ENCODE data around the gene NPLOC4.
A peak's percentile ranks its signal among the peaks of the same experiment; 100 is the strongest.

Gene NPLOC4

DNA sequence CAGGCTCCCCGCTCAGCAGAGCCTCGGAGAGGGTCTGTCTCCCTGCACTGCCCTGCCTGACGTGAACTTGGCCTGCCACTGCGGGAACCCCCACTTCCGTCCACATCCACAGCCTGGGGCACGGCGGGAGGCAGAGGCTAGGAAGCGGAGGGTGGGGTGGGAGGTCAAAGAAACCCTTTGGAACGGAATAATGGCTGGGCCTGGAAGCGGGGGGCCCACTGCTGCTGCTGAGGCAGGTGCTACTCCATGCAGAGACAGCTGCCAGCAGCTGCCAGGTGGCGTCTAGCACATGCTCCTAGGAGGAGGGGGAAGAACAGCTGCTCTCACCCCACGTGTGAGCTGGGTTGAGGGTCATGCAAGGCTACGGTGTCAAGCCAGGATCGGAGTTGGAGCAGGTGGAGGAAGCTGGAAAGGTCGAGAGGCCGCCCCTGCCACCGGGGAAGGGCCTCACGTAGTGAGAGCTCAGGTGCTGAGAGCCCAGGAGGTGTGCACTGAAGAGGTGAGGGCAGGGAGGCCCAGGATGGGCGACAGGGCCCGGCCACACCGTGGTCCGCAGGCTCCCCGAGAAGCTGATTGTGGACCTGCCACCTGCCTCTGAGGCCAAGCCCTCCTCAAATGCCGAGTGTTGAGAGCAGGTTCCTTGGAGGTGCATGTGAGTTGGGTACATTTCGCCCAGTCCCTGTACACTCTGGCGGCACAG is 98.9 kb downstream of the NPLOC4 start:
- no peak overlapping the region for H3K27ac ChIP-seq (ENCODE audit: low read depth, low read length)
- H3K9ac ChIP-seq (ENCODE audit: low read length), result no peak overlapping the region
- no peaks in the 10 kb centered on the region for H3K36me3 ChIP-seq (ENCODE audit: low read length)
- H3K79me2 ChIP-seq (ENCODE audit: insufficient read depth, low read length), result no peaks in the 10 kb centered on the region
- no peaks in the 10 kb centered on the region for H3K27me3 ChIP-seq (ENCODE audit: low read length)
- no peaks in the 10 kb centered on the region; the same call in 1 of the 2 replicates for H4K20me1 ChIP-seq (ENCODE audit: low read depth, low read length)
- no peaks in the 10 kb centered on the region for H3K9me2 ChIP-seq (replicated peaks; ENCODE audit: insufficient read depth, low read length)
- H3K4me2 ChIP-seq (ENCODE audit: low read depth, low read length, poor library complexity, severe bottlenecking), result no peak overlapping the region
- no peak overlapping the region for H3K4me3 ChIP-seq (ENCODE audit: insufficient read depth, low read length, poor library complexity, severe bottlenecking)
- no peak for TF ChIP-seq EZH2phosphoT487 (conservative IDR thresholded peaks at IDR 0.05; ENCODE audit: low read length)
- TF ChIP-seq, protein P1, sequence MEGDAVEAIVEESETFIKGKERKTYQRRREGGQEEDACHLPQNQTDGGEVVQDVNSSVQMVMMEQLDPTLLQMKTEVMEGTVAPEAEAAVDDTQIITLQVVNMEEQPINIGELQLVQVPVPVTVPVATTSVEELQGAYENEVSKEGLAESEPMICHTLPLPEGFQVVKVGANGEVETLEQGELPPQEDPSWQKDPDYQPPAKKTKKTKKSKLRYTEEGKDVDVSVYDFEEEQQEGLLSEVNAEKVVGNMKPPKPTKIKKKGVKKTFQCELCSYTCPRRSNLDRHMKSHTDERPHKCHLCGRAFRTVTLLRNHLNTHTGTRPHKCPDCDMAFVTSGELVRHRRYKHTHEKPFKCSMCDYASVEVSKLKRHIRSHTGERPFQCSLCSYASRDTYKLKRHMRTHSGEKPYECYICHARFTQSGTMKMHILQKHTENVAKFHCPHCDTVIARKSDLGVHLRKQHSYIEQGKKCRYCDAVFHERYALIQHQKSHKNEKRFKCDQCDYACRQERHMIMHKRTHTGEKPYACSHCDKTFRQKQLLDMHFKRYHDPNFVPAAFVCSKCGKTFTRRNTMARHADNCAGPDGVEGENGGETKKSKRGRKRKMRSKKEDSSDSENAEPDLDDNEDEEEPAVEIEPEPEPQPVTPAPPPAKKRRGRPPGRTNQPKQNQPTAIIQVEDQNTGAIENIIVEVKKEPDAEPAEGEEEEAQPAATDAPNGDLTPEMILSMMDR (IDR thresholded peaks at IDR 0.05; ENCODE audit: insufficient read depth, low read length, poor library complexity, severe bottlenecking), result no peak
- no peaks in the 10 kb centered on the region for H3K9me3 ChIP-seq (ENCODE audit: insufficient read depth, low read length)
- H2AFZ ChIP-seq (ENCODE audit: low read depth, low read length, severe bottlenecking), result no peak overlapping the region
- H3F3A ChIP-seq (ENCODE audit: insufficient read depth), result no peaks in the 10 kb centered on the region

DNA sequence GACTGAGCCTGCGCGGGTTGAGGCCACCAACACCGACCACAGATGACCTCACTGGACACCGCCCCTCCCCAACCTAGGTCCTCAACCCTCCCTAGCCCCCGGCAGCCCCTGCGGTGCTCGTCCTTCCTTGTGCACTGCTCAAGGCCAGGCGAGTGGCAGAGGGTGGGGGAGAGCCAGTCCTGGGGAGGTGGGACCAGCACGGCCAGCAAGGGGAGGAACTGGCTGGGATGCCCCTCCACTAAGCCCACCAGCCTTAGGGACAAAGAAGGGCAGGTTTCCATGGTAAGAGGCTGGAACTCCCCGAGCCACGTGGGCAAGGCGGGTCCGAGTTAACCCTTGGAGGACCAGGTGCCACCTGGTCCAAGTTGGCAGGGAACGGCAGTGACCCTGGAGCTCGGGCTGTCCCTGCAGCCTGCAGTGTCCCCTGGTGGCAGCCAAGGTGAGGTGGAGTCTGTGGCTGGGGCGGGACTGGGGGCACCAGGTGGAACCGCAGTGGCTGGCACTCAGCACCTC is 99.5 kb downstream of the NPLOC4 start:
- Histone ChIP-seq H3K27ac (ENCODE audit: low read depth, low read length) (no peak overlapping the region), H3K27me3 (ENCODE audit: low read length) (no peaks in the 10 kb centered on the region), H4K20me1 (ENCODE audit: low read depth, low read length) (no peaks in the 10 kb centered on the region; the same call in 1 of the 2 replicates), H3K79me2 (ENCODE audit: insufficient read depth, low read length) (no peaks in the 10 kb centered on the region), H3K9ac (ENCODE audit: low read length) (no peak overlapping the region), H3K9me3 (ENCODE audit: insufficient read depth, low read length) (no peaks in the 10 kb centered on the region), H3K9me2 (replicated peaks; ENCODE audit: insufficient read depth, low read length) (no peaks in the 10 kb centered on the region), H2AFZ (ENCODE audit: low read depth, low read length, severe bottlenecking) (no peak overlapping the region), H3K4me3 (ENCODE audit: insufficient read depth, low read length, poor library complexity, severe bottlenecking) (no peak overlapping the region), H3F3A (ENCODE audit: insufficient read depth) (no peaks in the 10 kb centered on the region), H3K36me3 (ENCODE audit: low read length) (no peaks in the 10 kb centered on the region), H3K4me2 (ENCODE audit: low read depth, low read length, poor library complexity, severe bottlenecking) (no peak overlapping the region)
- TF ChIP-seq, protein P1 (IDR thresholded peaks at IDR 0.05; ENCODE audit: insufficient read depth, low read length, poor library complexity, severe bottlenecking), result peak; percentile 30
- TF ChIP-seq EZH2phosphoT487 (conservative IDR thresholded peaks at IDR 0.05; ENCODE audit: low read length), result no peak

DNA sequence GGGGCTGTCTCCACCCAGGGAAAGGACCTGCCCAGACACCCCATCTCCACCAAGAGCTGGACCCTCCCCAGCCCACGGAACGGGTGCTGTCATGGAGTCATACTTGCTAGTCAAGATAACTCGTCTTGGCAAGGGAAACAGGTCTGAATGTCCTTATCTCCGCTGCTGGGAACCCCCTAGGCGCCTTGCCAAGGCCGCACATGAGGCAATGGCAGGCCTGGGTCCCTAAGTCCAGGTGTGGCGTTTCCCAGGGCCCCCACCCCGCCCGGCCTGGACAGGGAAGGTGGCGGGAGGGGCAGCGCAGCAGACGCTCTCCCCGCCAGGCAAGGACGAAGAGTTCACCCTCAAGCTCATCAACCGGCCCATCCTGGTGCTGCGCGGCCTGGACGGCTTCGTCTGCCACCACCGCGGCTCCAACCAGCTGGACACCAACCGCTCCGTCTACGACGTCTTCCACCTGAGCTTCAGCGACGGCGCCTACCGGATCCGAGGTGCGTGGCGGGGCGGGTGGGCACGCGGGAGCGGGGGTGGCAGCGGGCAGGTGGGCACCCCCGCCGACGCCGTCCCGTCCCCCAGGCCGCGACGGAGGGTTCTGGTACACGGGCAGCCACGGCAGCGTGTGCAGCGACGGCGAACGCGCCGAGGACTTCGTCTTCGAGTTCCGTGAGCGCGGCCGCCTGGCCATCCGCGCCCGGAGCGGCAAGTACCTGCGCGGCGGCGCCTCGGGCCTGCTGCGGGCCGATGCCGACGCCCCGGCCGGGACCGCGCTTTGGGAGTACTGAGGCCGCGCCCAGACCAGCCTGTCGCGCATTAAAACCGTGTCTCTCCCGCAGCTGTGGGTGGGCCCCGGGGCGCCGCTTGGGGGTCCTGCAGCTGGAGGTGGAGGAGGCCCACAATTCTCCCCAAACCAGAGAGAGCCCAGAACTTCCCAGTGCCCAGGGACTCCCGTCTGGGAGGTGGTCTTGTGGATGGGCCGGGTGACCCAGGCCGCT is 100.3 kb downstream of the NPLOC4 start:
- H4K20me1 ChIP-seq (ENCODE audit: low read depth, low read length), result no peaks in the 10 kb centered on the region; the same call in 1 of the 2 replicates
- no peak overlapping the region for H3K4me3 ChIP-seq (ENCODE audit: insufficient read depth, low read length, poor library complexity, severe bottlenecking)
- no peak overlapping the region for H2AFZ ChIP-seq (ENCODE audit: low read depth, low read length, severe bottlenecking)
- no peaks in the 10 kb centered on the region for H3K79me2 ChIP-seq (ENCODE audit: insufficient read depth, low read length)
- TF ChIP-seq, protein P1 (IDR thresholded peaks at IDR 0.05; ENCODE audit: insufficient read depth, low read length, poor library complexity, severe bottlenecking), result no peak
- TF ChIP-seq EZH2phosphoT487 (conservative IDR thresholded peaks at IDR 0.05; ENCODE audit: low read length), result no peak
- no peaks in the 10 kb centered on the region for H3K27me3 ChIP-seq (ENCODE audit: low read length)
- no peak overlapping the region for H3K9ac ChIP-seq (ENCODE audit: low read length)
- no peak overlapping the region for H3K4me2 ChIP-seq (ENCODE audit: low read depth, low read length, poor library complexity, severe bottlenecking)
- H3K27ac ChIP-seq (ENCODE audit: low read depth, low read length), result no peak overlapping the region
- H3K9me3 ChIP-seq (ENCODE audit: insufficient read depth, low read length), result no peaks in the 10 kb centered on the region
- no peaks in the 10 kb centered on the region for H3F3A ChIP-seq (ENCODE audit: insufficient read depth)
- H3K9me2 ChIP-seq (replicated peaks; ENCODE audit: insufficient read depth, low read length), result no peaks in the 10 kb centered on the region
- no peaks in the 10 kb centered on the region for H3K36me3 ChIP-seq (ENCODE audit: low read length)
